PC-9 (cell line): ENCODE results near the gene HBP1. TPM values are rescaled to one million over a fixed set of nuclear protein-coding genes. Genes with fewer than 3 reads are reported as not detected.

Experiments used
- BruUV-seq: library from RNA; stranded (reverse); fragments of 400-500 nt; replicated peaks from 2 replicates; lab custom pipeline; 2021; lab: Mats Ljungman, UMichigan
- CTCF ChIA-PET: fragments of 300-600 bp; sonication (Branson Sonifier 250); formaldehyde crosslinking; loops from one replicate; lab custom pipeline; 2022; ENCODE audit warnings: antibody characterized with exemption; lab: Charles Lee
- POLR2A ChIA-PET: fragments of 300-600 bp; sonication (Branson Sonifier 250); formaldehyde crosslinking; loops from one replicate; lab custom pipeline; 2022; ENCODE audit warnings: antibody characterized with exemption; ENCODE audit not compliant: unreplicated experiment; lab: Charles Lee
- DNase-seq, 2 experiments: peaks; one replicate each; pipeline versions ENCODE4 v3.0.0 to v3.0.0-alpha.2; 2015 to 2022; ENCODE audit warnings: mixed read lengths in 1 of 2
- H2AFZ ChIP-seq: fragments of 200-600 bp; sonication (generic); 2 replicates; pipeline ENCODE4 v1.8.1; 2017; ENCODE audit warnings: antibody characterized with exemption
- H3F3A ChIP-seq: fragments of 200-600 bp; sonication (generic); 2 replicates; pipeline ENCODE4 v1.8.1; 2017; ENCODE audit warnings: antibody characterized with exemption, mild to moderate bottlenecking, low read depth; ENCODE audit not compliant: insufficient read depth
- H3K27ac ChIP-seq: fragments of 200-600 bp; sonication (generic); 2 replicates; pipeline ENCODE4 v1.6.1; 2016; ENCODE audit warnings: mixed run types
- H3K27me3 ChIP-seq: fragments of 200-600 bp; sonication (generic); 2 replicates; pipeline ENCODE4 v1.6.1; 2016; ENCODE audit warnings: low read depth, mixed run types; ENCODE audit not compliant: insufficient read depth
- H3K36me3 ChIP-seq: fragments of 200-600 bp; sonication (generic); 2 replicates; pipeline ENCODE4 v1.6.1; 2016; ENCODE audit warnings: low read depth, mixed run types
- H3K4me1 ChIP-seq: fragments of 200-600 bp; sonication (generic); replicated peaks from 2 replicates; pipeline ENCODE4 v1.6.1; 2016; ENCODE audit warnings: mixed run types; ENCODE audit not compliant: insufficient read depth
- H3K4me2 ChIP-seq: fragments of 200-600 bp; sonication (generic); 2 replicates; pipeline ENCODE4 v1.6.1; 2017; ENCODE audit warnings: mixed run types
- H3K4me3 ChIP-seq: fragments of 200-600 bp; sonication (generic); 2 replicates; pipeline ENCODE4 v1.6.1; 2016; ENCODE audit warnings: mixed run types
- H3K79me2 ChIP-seq: fragments of 200-600 bp; sonication (generic); 2 replicates; pipeline ENCODE4 v1.6.1; 2017; ENCODE audit warnings: low read depth, mixed run types
- H3K9me2 ChIP-seq: fragments of 200-600 bp; sonication (generic); 2 replicates; pipeline ENCODE4 v1.8.1; 2017; ENCODE audit warnings: mild to moderate bottlenecking; ENCODE audit not compliant: insufficient read depth
- H3K9me3 ChIP-seq: fragments of 200-600 bp; sonication (generic); 2 replicates; pipeline ENCODE4 v1.8.1; 2016; ENCODE audit warnings: low read depth; ENCODE audit not compliant: insufficient read depth
- H4K20me1 ChIP-seq: fragments of 200-600 bp; sonication (generic); 2 replicates; pipeline ENCODE4 v1.8.1; 2017; ENCODE audit not compliant: insufficient read depth
- CTCF ChIP-seq: fragments of 200-600 bp; sonication (generic); conservative IDR thresholded peaks from 2 replicates; pipeline ENCODE4 v1.6.1; 2017; ENCODE audit warnings: mixed run types, antibody characterized with exemption, mild to moderate bottlenecking, moderate library complexity
- EZH2 ChIP-seq: fragments of 200-600 bp; sonication (generic); IDR thresholded peaks from 2 replicates; pipeline ENCODE4 v1.8.0; 2017; ENCODE audit warnings: antibody characterized with exemption, low read depth
- intact Hi-C: fragments of 100-400 bp; cut with micrococcal nuclease; formaldehyde crosslinking; loops from one replicate; pipeline ENCODE4 v1.10.0; 2022; ENCODE audit not compliant: unreplicated experiment
- total RNA-seq: library from RNA; stranded (reverse); gene quantifications from 2 replicates; pipeline ENCODE4 v1.2.3, GENCODE V29; 2021

HBP1 gene
- total RNA-seq, 1 experiment from 2014 or later, result 60.0 TPM

GRCh38 chr7:107122486-107122911 lies 46.3 kb upstream of the HBP1 start:
- DNase-seq, result no peak
- Histone ChIP-seq H4K20me1 (no peaks in the 10 kb centered on the region), H3K27me3 (no peaks in the 10 kb centered on the region), H3K9me3 (no peaks in the 10 kb centered on the region), H3K4me3 (no peak overlapping the region), H3K79me2 (no peaks in the 10 kb centered on the region), H3K4me2 (no peak overlapping the region), H2AFZ (no peak overlapping the region), H3K9me2 (no peaks in the 10 kb centered on the region), H3F3A (no peaks in the 10 kb centered on the region), H3K36me3 (no peaks in the 10 kb centered on the region), H3K27ac (no peak overlapping the region), H3K4me1 (no peaks in the 10 kb centered on the region)
- BruUV-seq, result no TSS peak
- CTCF ChIA-PET, result no interaction called here
- intact Hi-C loops, result no loop called here
- TF ChIP-seq CTCF (no peak), EZH2 (no peak)
- POLR2A ChIA-PET, result no interaction called here

DNA sequence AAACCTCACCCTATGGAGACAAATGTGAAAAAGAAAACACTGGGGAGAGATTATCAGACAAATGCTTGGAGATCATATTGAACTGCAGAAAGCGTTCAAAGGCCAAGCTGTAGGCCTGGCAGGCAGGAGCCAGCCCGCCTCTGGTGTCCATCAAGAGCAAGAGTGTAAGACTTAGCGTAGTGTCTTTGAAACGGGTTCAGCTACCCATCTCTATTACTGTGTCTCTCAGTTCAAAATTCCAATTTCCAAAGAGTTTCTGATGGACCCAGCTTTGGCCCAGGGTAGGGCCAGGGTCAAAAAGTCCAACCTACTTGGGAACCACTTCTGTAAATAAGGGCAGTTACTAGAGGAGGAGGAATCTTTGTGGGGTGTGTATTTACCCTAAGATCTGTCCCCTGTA lies 45.4 kb upstream of the HBP1 start:
- H3K27me3 ChIP-seq, result no peaks in the 10 kb centered on the region
- TF ChIP-seq CTCF, result no peak
- no peak for TF ChIP-seq EZH2
- H3K4me1 ChIP-seq, result no peaks in the 10 kb centered on the region
- no peaks in the 10 kb centered on the region for H3K36me3 ChIP-seq
- CTCF ChIA-PET, result no interaction called here
- H3K9me2 ChIP-seq, result no peaks in the 10 kb centered on the region
- POLR2A ChIA-PET, result no interaction called here
- H4K20me1 ChIP-seq, result no peaks in the 10 kb centered on the region
- no TSS peak for BruUV-seq
- no peaks in the 10 kb centered on the region for H3K9me3 ChIP-seq
- H3K4me3 ChIP-seq, result no peak overlapping the region
- no peaks in the 10 kb centered on the region for H3F3A ChIP-seq
- intact Hi-C loops, result no loop called here
- no peak overlapping the region for H3K27ac ChIP-seq
- H3K4me2 ChIP-seq, result no peak overlapping the region
- no peak overlapping the region for H2AFZ ChIP-seq
- no peak for DNase-seq
- H3K79me2 ChIP-seq, result no peaks in the 10 kb centered on the region

DNA sequence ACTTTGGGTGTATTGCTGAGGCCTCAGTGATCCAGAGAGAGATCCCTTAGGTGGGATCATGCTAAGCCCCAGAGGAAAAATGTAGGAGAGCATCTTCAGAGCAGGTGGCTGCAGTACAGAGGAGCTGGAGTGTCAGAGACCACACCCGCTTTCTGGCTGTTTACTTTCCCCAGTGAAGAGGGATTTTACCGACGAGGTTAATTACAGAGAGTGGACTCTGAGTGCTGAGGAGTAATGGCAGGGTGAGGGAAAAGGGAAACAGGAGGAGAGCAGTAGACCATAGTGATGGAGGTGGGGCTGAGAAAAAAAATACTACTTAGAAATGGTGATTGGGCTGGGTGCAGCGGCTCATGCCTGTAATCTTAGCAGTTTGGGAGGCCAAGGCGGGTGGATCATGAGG lies 43.3 kb upstream of the HBP1 start:
- intact Hi-C loops, result no loop called here

More for the DNA sequence above, 43.3 kb upstream of the HBP1 start:
- Histone ChIP-seq H3K4me2 (no peak overlapping the region), H4K20me1 (no peaks in the 10 kb centered on the region), H3K4me3 (no peak overlapping the region), H3K27me3 (no peaks in the 10 kb centered on the region), H3K4me1 (no peaks in the 10 kb centered on the region), H3K79me2 (no peaks in the 10 kb centered on the region), H3K9me2 (no peaks in the 10 kb centered on the region), H3K9me3 (no peaks in the 10 kb centered on the region), H2AFZ (no peak overlapping the region), H3K36me3 (no peaks in the 10 kb centered on the region), H3K27ac (no peak overlapping the region), H3F3A (no peaks in the 10 kb centered on the region)
- no peak for DNase-seq
- CTCF ChIA-PET, result no interaction called here
- BruUV-seq, result no TSS peak
- POLR2A ChIA-PET, result no interaction called here
- TF ChIP-seq EZH2, result no peak
- TF ChIP-seq CTCF, result no peak
